Activated CD4-positive, alpha-beta T cell treated with anti-CD3 and anti-CD28 coated beads, Interleukin-2, Interleukin-6, amounts not matched to agents 100 ng/mL and 50 ng/mL, durations not matched to agents 16 hours and 8 hours (primary cell): ENCODE results near the gene PLCG1.
"Not testable (repeated sequence)": the region's sequence is repeated elsewhere in the genome, so short reads cannot be mapped to it uniquely, and the experiment has no call there.

Experiments used
- DNase-seq: peaks from one replicate; pipeline ENCODE4 v3.0.0-alpha.2; 2020

The PLCG1 gene

DNA sequence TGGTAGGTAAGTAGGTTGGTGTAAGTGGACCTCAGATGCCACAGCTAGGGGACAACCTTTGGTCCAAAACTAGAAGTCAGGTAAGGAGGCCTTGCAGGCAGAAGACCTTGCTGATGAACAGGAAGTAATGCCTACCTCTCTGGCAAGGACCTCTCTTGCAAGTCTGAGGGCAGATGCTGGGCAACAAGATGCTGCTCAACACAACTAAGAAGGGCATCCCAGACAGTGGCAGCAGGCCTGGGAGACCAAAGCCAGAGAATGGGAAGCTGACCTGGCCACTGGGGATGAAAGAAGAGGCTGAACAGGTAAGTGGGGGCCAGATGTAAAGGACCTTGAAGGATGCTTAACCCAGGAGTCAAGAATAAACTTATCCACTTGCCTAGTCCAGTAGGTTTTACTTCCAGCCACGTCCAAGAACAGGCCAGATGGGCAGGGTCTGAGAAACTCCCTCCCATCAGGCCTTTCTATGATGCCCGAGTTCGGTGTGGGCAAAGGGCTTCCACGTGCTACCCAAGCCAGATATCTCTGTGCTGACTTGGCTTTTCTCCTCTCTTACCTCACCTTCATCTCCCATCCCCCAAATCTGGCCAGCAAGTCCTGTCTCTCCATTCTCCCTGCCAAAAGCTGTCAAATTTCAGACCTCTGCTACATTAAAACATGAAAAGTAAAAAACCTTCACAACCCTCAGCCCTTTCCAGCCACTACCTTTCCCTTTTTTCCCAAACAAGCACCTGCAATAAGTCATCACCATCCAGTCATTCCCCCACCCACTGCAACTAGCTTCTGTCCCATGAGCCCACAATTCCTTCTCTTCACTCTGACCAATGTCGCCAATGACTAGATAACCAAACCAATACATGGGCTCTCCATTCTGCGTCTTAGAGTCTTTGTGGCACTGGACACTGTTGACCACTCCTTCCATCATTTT lies 11.5 kb upstream of the PLCG1 start:
- no peak for DNase-seq

DNA sequence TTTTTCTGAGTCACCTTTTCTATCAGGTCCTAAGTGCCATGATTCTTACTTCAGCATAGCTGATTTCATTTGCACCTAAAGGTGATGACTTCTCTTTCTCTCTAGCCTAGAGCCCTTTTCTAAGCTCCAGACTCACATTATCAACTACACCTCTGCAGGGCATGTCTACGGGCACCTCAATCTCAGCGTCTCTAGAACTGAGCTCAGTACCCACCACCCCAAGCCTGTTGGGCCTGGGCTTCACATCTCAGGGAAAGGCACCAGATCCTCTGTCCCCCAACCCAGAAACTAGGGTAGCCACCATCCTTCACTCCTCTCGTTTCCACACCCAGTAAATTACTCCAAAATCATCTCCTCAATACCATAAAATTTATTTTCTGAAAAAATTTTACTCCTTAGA lies 10.6 kb upstream of the PLCG1 start:
- no peak for DNase-seq

DNA sequence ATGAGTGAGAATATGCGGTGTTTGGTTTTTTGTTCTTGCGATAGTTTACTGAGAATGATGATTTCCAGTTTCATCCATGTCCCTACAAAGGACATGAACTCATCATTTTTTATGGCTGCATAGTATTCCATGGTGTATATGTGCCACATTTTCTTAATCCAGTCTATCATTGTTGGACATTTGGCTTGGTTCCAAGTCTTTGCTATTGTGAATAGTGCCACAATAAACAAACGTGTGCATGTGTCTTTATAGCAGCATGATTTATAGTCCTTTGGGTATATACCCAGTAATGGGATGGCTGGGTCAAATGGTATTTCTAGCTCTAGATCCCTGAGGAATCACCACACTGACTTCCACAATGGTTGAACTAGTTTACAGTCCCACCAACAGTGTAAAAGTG lies 9.0 kb upstream of the PLCG1 start:
- DNase-seq: not testable (repeated sequence)

DNA sequence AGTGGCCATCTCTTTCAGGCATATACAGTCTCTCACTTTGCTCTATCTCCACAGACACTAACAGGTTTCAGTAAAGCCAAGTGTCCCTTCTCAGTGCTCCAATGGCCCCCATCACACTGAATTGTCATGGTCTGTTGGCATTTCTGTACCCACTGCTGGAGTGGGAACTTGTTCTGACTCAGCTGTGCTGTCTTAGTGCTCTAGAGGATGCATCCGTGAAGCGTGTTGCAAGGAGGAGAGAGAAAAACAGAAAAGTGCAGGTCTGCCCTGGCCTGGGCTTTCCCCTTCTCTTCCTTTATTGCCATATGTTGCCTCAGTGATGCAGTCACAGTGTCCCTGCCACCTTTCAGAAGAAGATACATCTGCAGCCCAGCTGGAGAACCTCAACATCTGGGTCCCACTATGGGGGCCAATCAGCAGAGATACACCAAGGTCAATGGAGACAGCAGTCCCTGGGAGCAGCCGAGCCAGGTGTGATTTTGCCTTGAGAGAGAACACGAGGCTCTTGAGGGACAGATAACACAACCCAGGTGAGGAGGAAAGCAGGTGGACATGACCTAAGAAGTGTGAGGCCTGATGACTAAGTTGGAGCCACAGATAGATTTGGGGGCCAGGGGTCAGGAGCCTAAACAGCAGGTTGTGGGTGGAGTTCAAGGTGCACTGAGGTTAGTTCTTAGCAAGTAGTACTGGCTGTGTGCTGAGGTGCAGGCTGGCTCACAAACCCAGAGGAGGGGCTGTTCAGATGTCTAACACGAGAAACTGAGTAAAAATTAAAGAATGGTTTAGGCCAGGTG lies 5.6 kb upstream of the PLCG1 start:
- DNase-seq: no peak

DNA sequence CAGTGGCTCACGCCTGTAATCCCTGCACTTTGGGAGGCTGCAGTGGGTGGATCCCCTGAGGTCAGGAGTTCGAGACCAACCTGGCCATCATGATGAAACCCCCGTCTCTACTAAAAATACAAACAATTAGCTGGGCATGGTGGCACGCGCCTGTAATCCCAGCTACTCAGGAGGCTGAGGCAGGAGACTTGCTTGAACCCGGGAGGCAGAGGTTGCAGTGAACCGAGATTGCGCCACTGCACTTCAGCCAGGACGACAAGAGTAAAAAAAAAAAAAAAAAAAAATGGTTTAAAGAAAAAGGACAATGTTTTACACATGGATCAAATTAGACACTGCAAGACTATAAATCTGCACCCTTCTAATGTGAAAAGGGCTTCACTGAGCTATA lies 5.0 kb upstream of the PLCG1 start:
- not testable (repeated sequence) for DNase-seq

DNA sequence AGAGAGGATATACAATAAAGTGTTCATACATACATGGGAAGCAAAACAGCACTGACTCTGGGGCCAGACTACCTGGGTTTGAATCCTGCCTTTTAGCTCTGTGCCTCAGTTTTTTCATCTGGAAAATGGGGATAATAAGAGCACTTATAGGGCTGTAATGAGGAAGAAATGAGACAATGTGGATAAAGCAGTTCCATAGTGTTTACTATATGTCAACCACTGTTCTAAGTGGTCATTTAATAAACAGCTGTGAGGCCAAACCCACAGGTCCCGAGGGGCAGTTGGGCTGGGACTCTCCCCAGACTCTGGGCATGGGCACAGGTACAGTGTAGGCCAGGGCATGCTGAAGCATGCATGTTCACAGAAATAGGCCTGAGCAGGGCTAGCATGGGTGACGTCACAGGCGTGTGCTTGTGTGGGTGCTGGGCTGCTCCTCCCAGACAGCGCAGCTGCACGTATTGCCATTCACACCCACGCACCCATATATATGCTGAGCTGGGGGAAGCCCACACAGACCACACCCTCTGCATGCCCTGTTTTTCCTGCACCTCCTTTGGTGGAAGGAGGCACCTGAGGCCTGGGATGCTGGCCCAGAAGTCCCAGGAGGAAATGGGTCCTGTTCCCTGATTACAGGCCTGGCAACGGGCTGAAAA lies 3.5 kb upstream of the PLCG1 start:
- DNase-seq: peak; percentile 59

DNA sequence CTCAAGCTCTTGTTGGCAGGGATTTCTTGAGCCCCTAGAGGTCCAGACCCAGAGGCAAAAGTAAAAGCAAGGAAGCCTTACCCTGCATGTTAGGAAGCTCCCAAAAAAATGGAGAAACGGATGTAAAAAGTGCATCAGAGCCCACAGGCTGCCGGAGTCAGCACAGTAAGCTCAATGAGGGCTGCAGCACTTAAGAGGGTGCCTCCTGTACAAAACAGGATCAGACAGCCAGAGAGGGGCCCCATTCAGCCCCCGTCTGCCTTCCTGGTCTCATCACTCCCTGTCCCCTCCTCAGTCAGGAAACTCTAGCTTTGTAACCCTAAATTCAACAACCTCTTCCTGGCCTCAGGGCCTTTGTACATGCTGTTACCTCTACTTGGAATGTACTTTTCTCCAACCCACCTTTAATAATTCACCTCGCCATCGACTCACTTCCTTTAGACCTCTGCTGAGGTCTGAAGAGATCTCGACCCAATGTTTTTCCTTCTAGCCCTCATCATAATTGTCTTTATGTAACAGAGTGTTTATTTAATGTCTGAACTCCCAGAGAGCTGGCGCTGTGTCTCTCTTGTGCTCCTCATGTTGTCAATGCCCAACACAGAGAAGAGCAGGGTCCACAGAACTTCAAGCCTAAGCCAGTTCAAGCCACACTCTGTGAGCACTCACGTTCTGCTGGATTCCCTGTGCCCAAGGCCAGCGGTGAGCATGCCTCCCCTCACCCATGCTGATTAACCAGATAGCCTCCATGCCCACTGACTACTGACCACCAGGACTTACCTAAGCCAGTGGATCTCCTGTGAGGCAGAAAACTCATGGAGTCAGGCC lies 2.8 kb upstream of the PLCG1 start:
- no peak for DNase-seq

DNA sequence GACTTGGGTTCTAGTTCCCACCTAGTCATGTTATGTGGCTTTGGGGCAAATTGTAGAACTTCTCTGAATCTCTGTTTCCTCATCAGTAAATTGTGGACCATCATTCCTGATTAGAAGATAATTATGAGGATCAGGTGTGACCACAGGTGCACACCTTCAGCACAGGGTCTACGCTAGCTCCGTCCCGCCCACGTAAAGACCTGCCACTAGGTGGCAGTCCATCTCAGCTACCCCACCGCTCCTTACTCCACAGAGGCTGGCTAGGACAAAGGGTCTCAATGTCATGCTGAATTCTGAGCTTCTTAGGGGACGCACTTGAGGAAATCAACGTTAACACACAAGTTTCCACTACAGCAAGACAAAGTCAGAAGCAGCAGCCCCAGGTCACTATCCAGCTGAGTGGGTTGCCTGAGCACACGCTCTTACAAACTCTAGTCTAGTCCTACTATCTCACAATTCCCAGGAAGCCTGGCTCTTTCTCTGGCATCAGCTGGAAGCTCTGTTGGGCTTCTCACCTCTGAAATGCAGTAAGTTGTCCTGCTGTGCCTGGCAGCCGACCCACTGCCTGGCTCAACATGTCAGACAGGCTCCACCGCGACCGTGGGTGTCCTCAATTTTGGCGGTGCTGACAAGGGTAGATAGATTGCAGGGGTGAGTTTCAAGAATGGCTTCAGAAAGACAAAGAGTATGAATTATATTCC lies 2.0 kb upstream of the PLCG1 start:
- DNase-seq: peak; percentile 76

DNA sequence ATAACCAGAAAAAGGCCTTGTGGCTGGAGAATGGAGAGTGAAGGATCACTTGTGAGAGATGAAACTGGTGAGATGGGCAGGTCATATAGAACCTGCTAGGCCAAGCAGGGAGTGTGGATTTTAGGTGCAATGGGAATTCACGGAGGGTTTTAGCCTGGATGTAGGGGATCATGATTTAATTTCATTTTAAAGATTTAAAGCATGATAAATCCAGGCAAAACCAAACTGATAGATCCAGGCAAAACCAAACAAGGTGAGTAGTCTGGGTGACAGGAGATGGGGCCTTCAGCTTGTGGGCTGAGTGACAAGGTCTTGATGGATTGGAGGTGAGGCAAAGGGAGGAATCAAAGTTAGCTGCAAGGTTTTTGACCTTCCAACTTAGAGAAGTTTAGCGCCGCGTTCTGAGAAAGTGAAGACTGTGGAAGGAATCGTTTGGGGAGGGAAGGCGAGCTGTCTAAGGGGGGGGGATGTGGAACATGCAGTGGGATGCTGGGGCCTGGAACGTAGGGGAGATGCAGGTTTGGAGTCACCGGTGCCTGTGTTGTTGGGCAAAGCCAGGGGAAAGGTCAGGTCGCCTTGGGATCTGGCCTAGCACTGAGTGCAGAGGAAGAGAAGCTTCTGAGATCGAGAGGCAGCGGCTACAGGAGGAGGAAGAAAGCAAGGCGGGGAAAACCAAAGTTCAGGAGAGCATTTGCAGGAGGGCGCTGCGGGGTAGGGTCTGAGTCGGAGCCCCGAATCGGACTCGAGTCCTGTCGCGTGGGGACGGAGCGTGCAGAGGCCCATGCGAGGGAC lies 1.3 kb upstream of the PLCG1 start:
- no peak for DNase-seq

DNA sequence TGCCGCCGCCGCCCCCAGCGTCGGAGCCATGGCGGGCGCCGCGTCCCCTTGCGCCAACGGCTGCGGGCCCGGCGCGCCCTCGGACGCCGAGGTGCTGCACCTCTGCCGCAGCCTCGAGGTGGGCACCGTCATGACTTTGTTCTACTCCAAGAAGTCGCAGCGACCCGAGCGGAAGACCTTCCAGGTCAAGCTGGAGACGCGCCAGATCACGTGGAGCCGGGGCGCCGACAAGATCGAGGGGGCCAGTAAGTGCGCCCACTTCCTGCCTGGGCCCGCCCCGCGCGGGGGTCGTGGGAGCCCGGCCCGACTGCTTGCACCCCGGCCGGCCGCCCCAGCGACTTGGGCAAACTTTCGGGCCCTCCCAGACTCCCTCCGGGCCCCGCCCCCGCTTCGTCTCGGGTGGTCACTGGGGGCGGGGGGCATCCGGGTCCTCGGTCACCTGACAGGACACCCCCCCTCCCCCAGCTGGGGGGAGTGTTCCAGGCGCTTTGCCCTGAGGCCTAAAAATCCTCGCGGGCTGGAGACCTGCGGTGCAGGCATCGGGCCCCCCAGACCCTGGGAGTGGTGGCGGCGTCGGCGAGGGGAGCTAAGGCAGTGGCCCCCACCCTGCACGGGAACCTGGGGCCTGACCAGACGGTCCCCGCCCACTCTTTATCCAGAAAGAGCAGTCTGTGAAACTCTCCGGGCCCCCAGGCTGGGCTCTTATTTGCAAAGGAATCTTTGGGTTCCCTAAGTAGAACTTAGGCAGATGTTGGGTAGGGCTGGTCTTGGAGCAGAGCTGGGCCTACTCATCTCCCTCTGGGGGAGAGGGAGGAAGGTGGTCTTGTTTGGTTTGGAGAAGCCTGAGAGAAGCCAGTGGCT lies 501 bp downstream of the PLCG1 start:
- peak; percentile 67 for DNase-seq

DNA sequence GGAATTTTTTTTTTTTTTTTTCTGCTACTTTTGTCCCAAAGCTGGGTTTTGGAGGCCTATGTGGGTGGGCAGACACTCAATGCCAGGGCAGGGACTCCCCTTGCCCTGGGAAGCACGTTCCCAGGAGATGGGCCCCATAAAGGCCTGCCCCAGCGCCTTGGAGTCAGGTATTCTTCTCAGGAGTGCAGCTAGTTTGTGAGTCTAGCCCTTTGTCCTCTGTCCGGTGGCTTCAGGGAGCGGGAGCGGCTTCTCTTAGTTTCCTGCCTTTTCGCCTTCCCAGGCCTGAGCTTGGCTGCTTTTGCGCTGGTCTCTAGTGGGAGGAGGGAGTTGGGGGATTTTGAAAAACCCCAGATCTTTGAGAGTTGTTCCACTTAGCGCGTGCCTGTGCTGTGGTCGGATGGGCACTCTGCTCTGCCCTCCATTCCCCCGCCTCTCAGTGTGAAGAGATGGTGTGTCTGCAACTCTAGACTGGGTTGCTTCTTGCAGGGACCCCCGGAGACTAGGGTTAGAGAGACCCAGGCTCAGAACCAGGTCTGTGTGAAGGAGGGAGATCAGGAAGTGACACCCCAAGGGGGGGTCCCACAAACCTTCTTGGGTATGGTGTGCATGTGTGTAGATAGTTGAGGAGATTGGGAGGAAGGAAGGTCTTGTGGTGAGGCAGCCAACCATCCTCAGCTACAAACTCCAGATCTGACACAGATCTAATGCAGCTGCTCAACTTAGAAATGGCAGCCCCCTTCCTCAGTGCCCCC lies 1.3 kb downstream of the PLCG1 start:
- peak; percentile 74 for DNase-seq

DNA sequence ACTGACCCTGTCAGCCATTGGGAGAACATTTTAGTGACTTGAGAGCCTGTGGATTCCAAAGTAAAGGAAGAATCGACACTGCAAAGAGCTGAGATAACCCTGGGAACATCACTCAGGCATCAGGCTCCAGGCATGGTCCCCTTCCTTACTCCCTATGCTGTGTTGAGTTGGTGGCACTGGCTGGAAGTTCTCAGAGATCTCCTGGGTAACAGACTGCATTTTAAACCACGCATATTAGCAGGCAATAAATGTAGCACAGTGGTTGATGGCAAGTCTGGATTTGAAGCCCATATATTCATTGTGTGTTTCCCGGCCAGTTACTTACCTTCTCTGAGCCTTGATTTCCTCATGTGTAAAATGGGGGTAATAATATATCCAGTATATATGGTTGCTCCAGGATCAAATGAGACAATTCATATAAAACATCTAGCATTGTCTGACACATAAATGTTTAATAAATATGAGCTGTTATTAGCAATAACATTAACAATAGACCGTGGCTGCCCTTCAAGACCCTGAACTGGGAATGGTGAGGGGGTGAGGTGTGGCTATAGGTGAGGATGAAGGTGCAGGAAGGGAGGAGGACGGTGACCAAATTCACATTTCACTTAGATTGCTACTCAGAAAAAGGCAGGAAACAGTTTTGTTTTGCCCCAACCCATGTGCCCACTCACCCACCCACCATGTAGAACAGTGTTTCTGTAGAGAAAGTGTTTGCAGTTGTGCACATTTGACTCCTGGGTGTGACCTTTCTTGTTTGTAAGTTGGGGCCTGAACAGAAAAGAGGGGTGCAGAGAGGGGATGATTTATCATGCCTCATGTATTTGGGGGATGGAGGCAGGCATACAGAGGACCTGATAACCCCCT lies 2.1 kb downstream of the PLCG1 start:
- DNase-seq: peak; percentile 38

DNA sequence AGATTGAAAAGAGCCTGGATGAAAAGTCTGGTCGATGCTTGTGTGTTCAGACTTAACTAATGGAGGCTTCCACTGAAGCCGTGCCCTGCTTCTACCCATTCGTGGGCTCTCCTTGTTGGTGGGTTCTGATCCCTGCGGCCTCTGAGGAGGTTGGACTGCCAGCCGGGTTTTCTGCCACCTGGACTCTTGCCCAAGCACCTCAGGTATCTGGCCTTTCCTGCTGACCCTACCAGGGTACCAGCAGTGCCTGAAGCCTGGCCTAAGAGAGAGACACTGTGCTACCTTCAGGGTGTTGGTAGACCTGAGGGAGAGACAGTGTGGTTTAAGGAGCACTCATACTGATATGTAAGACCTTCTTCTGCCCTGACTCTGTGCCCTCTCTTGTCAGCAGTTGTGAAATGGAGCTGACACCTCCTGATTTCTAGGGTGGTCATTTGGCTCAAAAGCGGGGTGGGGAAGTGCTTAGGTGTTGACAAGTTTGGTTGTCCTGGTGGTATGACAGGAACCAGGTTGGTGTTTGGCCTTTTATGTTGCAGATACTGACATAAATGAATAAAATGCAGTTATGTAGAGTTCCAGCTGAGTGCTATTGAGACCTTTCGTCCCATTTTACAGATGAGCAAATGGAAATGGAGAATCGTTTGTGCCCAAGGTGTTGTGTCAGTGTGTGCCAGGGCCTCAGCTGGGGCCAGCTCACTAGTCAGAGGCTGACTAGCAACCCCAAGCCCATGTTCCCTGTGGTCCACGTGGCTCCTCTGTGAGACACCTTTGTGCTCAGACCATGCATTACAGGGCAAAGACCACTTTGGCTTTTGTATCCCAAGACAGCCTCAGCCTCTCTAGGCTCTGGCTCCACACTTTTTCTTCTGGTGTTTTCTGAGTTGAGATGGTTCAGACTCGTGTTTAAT lies 3.1 kb downstream of the PLCG1 start:
- DNase-seq: peak; percentile 40

DNA sequence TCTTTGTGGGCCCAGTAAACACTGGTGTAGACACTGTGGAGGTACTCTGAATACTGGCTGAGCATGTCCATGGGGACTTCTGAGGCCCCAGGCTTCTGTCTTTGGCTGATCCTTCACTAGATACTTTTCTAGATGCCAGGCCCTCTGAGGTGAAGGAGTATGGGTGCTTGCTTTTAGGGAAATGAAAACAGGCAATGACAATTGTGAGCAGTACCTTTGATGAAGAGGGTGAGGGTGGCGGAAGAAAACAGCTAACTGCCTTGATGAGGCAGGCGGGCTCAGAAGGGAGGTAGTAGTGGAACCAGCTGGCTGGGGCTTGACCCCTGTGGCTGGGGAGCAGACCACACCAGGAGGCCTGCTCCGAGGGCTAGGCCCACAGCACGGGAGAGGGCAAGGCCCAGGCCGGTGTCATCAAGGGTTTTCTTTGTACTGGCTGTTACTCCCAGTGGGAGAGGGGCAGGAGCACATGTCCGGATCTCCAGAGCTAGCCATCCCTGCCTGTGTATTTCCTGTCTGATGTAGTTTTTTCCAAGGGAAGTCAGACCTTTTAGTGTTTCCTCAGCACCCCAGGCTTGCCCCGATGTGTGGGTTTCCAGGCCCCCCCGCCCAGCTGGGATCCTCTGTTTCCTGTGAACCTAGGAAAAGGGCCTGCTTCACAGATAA lies 3.9 kb downstream of the PLCG1 start:
- no peak for DNase-seq

DNA sequence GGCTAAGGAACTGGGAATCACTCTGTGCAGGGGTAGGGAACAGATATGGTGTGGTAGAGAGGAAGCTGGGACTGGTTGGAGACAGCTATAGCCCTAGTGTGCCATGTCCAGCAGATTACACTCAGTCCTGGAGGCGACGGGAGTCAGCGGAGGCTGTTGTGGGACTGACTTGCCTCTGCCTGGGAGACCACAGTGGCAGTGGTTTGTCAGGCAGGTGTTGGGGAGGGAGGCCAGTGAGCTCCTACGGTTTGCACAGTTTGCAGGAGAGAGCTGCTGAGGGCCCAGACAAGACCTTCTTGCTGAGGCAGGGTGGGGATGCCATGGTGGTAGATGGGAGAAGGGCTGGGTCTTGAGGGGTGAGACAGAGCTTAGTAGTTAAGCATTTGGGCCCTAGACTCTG lies 4.9 kb downstream of the PLCG1 start:
- peak; percentile 31 for DNase-seq

DNA sequence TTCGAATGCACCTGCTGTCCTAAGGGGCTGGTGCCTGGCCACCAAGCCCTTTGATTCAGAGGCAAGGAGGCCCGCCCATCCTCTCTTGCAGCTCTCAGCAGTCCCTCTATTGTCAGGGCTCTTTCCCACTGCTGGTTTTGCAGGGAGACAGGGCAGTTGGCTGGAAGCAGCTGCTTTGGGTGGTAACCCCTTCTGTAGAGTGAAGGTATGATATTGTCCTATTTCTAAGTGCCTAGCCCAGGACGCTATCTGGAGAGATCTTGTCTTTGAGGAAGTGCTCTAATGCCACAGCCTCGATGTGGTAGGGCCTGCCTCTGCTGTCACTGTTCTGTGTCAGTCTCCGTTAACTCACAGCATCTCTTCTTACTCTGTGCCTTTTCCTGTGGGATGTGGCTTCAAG lies 5.6 kb downstream of the PLCG1 start:
- peak; percentile 74 for DNase-seq

DNA sequence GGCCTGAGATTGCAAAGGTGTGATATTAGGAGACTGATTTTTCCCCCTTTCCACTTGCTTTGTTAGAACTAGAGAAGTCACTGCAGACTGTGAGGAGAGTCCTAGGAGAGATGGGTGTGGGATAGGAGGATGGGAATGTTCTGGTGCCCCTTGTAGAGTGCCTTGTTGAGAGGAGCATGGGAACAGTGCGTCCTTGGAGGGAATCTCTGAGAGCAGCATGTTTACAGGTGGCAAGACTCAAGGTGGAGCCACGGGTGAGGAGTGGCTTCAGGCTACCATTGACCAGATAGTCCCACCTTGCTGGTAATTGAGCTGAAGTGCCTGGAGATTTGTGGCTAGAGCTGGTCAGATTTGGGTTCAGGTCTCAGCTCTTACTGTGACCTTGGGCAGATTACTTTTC lies 6.0 kb downstream of the PLCG1 start:
- DNase-seq: no peak
